ENCODE results near the gene CEACAM18. TPM values are rescaled to one million over a fixed set of nuclear protein-coding genes. Genes with fewer than 3 reads are reported as not detected.

The CEACAM18 gene
- total and polyA plus RNA-seq, 2 of the 8 experiments (the other 6 are each of a cell fraction or from before 2014, with no cell fraction given), result not detected

GRCh38 chr19:51460164-51460992, 18.0 kb upstream of the CEACAM18 start (continued):
- no peak for TF ChIP-seq CTCF (IDR thresholded peaks at IDR 0.05; ENCODE audit: control extremely low read depth in 1 of 3, insufficient read depth in 1 of 3, low read depth in 1 of 3, low read length in 3 of 3)

Measured in H1 (cell line).